ENCODE data around the gene RAET1L.

DNA sequence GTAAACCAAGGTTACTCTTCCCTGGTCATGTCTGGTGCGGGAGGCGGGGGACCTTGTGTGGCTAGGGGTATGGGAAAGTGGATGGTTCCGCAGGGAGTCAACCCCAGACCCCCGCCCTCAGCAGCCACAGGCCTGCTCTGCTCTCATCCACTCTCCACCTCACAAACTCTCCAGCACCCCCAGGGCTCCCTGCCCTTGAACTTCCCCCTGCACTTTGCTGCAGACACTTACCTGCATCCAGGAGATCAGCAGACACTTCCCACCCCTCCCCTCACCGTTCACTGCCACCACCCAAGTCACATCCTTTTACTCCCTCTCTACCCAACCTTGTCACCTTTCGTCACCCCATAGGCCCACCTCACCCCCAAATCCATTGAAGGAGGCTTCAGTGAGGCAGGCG, 3.9 kb upstream of the RAET1L start:
- TF ChIP-seq, protein P1, sequence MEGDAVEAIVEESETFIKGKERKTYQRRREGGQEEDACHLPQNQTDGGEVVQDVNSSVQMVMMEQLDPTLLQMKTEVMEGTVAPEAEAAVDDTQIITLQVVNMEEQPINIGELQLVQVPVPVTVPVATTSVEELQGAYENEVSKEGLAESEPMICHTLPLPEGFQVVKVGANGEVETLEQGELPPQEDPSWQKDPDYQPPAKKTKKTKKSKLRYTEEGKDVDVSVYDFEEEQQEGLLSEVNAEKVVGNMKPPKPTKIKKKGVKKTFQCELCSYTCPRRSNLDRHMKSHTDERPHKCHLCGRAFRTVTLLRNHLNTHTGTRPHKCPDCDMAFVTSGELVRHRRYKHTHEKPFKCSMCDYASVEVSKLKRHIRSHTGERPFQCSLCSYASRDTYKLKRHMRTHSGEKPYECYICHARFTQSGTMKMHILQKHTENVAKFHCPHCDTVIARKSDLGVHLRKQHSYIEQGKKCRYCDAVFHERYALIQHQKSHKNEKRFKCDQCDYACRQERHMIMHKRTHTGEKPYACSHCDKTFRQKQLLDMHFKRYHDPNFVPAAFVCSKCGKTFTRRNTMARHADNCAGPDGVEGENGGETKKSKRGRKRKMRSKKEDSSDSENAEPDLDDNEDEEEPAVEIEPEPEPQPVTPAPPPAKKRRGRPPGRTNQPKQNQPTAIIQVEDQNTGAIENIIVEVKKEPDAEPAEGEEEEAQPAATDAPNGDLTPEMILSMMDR (IDR thresholded peaks at IDR 0.05), result no peak
- no peak for TF ChIP-seq ZNF423 (CRISPR knock-in tag; IDR thresholded peaks at IDR 0.05)
- no peak for TF ChIP-seq NFE2L1 (CRISPR knock-in tag; IDR thresholded peaks at IDR 0.05)
- TF ChIP-seq, protein P2, sequence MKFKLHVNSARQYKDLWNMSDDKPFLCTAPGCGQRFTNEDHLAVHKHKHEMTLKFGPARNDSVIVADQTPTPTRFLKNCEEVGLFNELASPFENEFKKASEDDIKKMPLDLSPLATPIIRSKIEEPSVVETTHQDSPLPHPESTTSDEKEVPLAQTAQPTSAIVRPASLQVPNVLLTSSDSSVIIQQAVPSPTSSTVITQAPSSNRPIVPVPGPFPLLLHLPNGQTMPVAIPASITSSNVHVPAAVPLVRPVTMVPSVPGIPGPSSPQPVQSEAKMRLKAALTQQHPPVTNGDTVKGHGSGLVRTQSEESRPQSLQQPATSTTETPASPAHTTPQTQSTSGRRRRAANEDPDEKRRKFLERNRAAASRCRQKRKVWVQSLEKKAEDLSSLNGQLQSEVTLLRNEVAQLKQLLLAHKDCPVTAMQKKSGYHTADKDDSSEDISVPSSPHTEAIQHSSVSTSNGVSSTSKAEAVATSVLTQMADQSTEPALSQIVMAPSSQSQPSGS (CRISPR knock-in tag; IDR thresholded peaks at IDR 0.05; ENCODE audit: borderline replicate concordance, low read depth), result no peak
- no peak for TF ChIP-seq FOXJ3 (CRISPR knock-in tag; IDR thresholded peaks at IDR 0.05; ENCODE audit: borderline replicate concordance)
- TF ChIP-seq, protein P3, sequence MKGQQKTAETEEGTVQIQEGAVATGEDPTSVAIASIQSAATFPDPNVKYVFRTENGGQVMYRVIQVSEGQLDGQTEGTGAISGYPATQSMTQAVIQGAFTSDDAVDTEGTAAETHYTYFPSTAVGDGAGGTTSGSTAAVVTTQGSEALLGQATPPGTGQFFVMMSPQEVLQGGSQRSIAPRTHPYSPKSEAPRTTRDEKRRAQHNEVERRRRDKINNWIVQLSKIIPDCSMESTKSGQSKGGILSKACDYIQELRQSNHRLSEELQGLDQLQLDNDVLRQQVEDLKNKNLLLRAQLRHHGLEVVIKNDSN (CRISPR knock-in tag; IDR thresholded peaks at IDR 0.05), result no peak
- no peak for TF ChIP-seq CBFB (CRISPR knock-in tag; IDR thresholded peaks at IDR 0.05; ENCODE audit: low read depth)
- TF ChIP-seq TP53 (CRISPR knock-in tag; IDR thresholded peaks at IDR 0.05), result no peak
- TF ChIP-seq, protein P4, sequence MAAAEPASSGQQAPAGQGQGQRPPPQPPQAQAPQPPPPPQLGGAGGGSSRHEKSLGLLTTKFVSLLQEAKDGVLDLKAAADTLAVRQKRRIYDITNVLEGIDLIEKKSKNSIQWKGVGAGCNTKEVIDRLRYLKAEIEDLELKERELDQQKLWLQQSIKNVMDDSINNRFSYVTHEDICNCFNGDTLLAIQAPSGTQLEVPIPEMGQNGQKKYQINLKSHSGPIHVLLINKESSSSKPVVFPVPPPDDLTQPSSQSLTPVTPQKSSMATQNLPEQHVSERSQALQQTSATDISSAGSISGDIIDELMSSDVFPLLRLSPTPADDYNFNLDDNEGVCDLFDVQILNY (CRISPR knock-in tag; IDR thresholded peaks at IDR 0.05), result no peak
- TF ChIP-seq, protein P5, sequence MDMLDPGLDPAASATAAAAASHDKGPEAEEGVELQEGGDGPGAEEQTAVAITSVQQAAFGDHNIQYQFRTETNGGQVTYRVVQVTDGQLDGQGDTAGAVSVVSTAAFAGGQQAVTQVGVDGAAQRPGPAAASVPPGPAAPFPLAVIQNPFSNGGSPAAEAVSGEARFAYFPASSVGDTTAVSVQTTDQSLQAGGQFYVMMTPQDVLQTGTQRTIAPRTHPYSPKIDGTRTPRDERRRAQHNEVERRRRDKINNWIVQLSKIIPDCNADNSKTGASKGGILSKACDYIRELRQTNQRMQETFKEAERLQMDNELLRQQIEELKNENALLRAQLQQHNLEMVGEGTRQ (CRISPR knock-in tag; IDR thresholded peaks at IDR 0.05), result no peak
- TF ChIP-seq, protein P6, sequence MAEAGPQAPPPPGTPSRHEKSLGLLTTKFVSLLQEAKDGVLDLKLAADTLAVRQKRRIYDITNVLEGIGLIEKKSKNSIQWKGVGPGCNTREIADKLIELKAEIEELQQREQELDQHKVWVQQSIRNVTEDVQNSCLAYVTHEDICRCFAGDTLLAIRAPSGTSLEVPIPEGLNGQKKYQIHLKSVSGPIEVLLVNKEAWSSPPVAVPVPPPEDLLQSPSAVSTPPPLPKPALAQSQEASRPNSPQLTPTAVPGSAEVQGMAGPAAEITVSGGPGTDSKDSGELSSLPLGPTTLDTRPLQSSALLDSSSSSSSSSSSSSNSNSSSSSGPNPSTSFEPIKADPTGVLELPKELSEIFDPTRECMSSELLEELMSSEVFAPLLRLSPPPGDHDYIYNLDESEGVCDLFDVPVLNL (CRISPR knock-in tag; IDR thresholded peaks at IDR 0.05; ENCODE audit: borderline replicate concordance, low read depth), result no peak
- TF ChIP-seq, protein P7, sequence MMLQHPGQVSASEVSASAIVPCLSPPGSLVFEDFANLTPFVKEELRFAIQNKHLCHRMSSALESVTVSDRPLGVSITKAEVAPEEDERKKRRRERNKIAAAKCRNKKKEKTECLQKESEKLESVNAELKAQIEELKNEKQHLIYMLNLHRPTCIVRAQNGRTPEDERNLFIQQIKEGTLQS (CRISPR knock-in tag; conservative IDR thresholded peaks at IDR 0.05), result no peak
- TF ChIP-seq, protein P8, sequence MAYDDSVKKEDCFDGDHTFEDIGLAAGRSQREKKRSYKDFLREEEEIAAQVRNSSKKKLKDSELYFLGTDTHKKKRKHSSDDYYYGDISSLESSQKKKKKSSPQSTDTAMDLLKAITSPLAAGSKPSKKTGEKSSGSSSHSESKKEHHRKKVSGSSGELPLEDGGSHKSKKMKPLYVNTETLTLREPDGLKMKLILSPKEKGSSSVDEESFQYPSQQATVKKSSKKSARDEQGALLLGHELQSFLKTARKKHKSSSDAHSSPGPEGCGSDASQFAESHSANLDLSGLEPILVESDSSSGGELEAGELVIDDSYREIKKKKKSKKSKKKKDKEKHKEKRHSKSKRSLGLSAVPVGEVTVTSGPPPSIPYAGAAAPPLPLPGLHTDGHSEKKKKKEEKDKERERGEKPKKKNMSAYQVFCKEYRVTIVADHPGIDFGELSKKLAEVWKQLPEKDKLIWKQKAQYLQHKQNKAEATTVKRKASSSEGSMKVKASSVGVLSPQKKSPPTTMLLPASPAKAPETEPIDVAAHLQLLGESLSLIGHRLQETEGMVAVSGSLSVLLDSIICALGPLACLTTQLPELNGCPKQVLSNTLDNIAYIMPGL (CRISPR knock-in tag; IDR thresholded peaks at IDR 0.05), result no peak
- no peak for TF ChIP-seq TEAD1 (CRISPR knock-in tag; IDR thresholded peaks at IDR 0.05)

Measured in WTC11 (cell line).